ENCODE results near the gene LAMA3. TPM values are rescaled to one million over a fixed set of nuclear protein-coding genes. Genes with fewer than 3 reads are reported as not detected.

LAMA3 gene
- polyA plus RNA-seq, 1 donor from 2014 or later, result 3.4 TPM

DNA sequence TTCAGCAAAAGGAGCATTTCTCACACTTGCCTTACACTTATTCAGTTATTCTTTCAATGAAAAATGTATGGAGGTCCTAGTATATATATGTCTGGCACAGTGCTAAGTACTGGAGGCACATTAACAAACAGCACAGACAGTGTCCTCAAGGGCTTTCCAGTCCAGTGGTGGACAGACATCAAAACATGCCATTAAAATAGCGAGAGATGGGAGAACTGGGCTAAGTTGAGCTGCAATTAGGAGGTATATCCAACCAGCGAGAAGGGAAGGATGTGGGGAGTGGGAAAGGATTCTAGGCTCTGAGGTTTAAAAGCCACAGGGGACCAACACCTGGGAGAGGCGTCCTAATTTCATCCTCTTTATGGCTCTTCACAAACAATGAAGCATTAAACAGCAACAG, 197.8 kb downstream of the LAMA3 start:
- Histone ChIP-seq H3K4me2 (ENCODE audit: low read length) (no peak overlapping the region), H3K4me3 (ENCODE audit: low read length) (no peak overlapping the region)

DNA sequence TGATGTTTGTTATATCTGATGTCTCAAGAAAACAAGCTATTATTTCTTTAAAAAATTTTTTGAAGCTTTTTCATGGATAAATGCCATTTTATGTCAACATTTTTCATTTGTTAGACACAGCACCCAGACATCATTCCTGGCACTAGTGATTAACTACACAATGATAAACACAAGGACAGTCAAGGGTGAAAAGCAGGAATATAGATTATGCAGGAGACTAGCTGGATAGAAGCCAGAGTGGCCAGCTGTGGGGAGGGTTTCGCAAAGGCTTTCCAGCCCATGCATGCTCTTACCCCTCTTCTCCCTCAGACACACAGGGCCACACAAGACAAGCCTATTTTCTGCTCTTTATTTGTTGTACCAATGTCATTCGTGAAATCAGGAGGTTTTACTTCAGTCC, 198.2 kb downstream of the LAMA3 start:
- no peak overlapping the region for H3K4me3 ChIP-seq (ENCODE audit: low read length)
- no peak overlapping the region for H3K4me2 ChIP-seq (ENCODE audit: low read length)
- TF ChIP-seq EZH2 (IDR thresholded peaks at IDR 0.05; ENCODE audit: borderline replicate concordance, insufficient read depth, low read length, poor library complexity, severe bottlenecking) (no peak), CTCF (IDR thresholded peaks at IDR 0.05; ENCODE audit: poor library complexity, severe bottlenecking) (no peak), TAF1 (IDR thresholded peaks at IDR 0.05; ENCODE audit: low read depth) (no peak), MXI1 (conservative IDR thresholded peaks at IDR 0.05; ENCODE audit: poor library complexity, severe bottlenecking) (no peak)
- H3K9ac ChIP-seq (ENCODE audit: low read length), result no peak overlapping the region
- H3K27me3 ChIP-seq (ENCODE audit: insufficient read depth, low read depth, low read length), result no peaks in the 10 kb centered on the region
- H3K9me2 ChIP-seq (ENCODE audit: insufficient read depth, low read length), result no peaks in the 10 kb centered on the region
- H3K36me3 ChIP-seq (ENCODE audit: insufficient read depth, low read length), result no peaks in the 10 kb centered on the region
- H3K27ac ChIP-seq (ENCODE audit: low read length), result no peak overlapping the region
- no peaks in the 10 kb centered on the region for H3K9me3 ChIP-seq (ENCODE audit: low read length)
- no peaks in the 10 kb centered on the region for H4K20me1 ChIP-seq (ENCODE audit: insufficient read depth)
- no peaks in the 10 kb centered on the region for H3K79me2 ChIP-seq (replicated peaks; ENCODE audit: insufficient read depth, low read length)
- no peaks in the 10 kb centered on the region for H3F3A ChIP-seq (ENCODE audit: insufficient read depth, low read length, poor library complexity, severe bottlenecking)
- no peak overlapping the region for H2AFZ ChIP-seq (ENCODE audit: low read depth, low read length)

More for the DNA sequence above, 197.8 kb downstream of the LAMA3 start:
- TF ChIP-seq POLR2AphosphoS5 (IDR thresholded peaks at IDR 0.05) (no peak), EP300 (conservative IDR thresholded peaks at IDR 0.05; ENCODE audit: poor library complexity, severe bottlenecking) (no peak), REST (IDR thresholded peaks at IDR 0.05; ENCODE audit: borderline replicate concordance) (no peak), CTCF (IDR thresholded peaks at IDR 0.05; ENCODE audit: poor library complexity, severe bottlenecking) (no peak), TAF1 (IDR thresholded peaks at IDR 0.05; ENCODE audit: low read depth) (no peak), RAD21 (conservative IDR thresholded peaks at IDR 0.05) (no peak), EZH2 (IDR thresholded peaks at IDR 0.05; ENCODE audit: borderline replicate concordance, insufficient read depth, low read length, poor library complexity, severe bottlenecking) (no peak), SMC3 (conservative IDR thresholded peaks at IDR 0.05; ENCODE audit: poor library complexity) (no peak), MXI1 (conservative IDR thresholded peaks at IDR 0.05; ENCODE audit: poor library complexity, severe bottlenecking) (no peak)
- no peaks in the 10 kb centered on the region for H3K9me2 ChIP-seq (ENCODE audit: insufficient read depth, low read length)
- no peaks in the 10 kb centered on the region for H3K9me3 ChIP-seq (ENCODE audit: low read length)
- H3K79me2 ChIP-seq (replicated peaks; ENCODE audit: insufficient read depth, low read length), result no peaks in the 10 kb centered on the region
- H3K9ac ChIP-seq (ENCODE audit: low read length), result no peak overlapping the region
- no peaks in the 10 kb centered on the region for H3K36me3 ChIP-seq (ENCODE audit: insufficient read depth, low read length)
- H4K20me1 ChIP-seq (ENCODE audit: insufficient read depth), result no peaks in the 10 kb centered on the region
- H3K27ac ChIP-seq (ENCODE audit: low read length), result no peak overlapping the region
- no peak overlapping the region for H2AFZ ChIP-seq (ENCODE audit: low read depth, low read length)
- H3K27me3 ChIP-seq (ENCODE audit: insufficient read depth, low read depth, low read length), result no peaks in the 10 kb centered on the region
- H3F3A ChIP-seq (ENCODE audit: insufficient read depth, low read length, poor library complexity, severe bottlenecking), result peaks cover under 1% of the 10 kb centered on the region
